HEK293 (cell line): ENCODE measurements around the gene ZNF221.

ENCODE experiments used
- BCL11B ChIP-seq: fragments of 450-650 bp; formaldehyde crosslinking; IDR thresholded peaks from 2 replicates; pipeline ENCODE4 v1.5.1; 2016; ENCODE audit warnings: low read depth, missing biosample characterization, missing genetic modification characterization
- EGR2 ChIP-seq: fragments of 450-650 bp; formaldehyde crosslinking; IDR thresholded peaks from 2 replicates; pipeline ENCODE4 v1.5.1; 2016; ENCODE audit warnings: low read depth, missing biosample characterization, missing genetic modification characterization
- IKZF3 ChIP-seq: fragments of 450-650 bp; IDR thresholded peaks from 2 replicates; pipeline ENCODE4 v1.5.0; 2018; ENCODE audit warnings: missing biosample characterization, mild to moderate bottlenecking, missing genetic modification characterization, moderate library complexity
- KLF10 ChIP-seq: fragments of 450-650 bp; IDR thresholded peaks from 2 replicates; pipeline ENCODE4 v1.5.1; 2018; ENCODE audit warnings: missing biosample characterization, mild to moderate bottlenecking, missing genetic modification characterization
- PRDM1 ChIP-seq: fragments of 450-650 bp; formaldehyde crosslinking; IDR thresholded peaks from 2 replicates; pipeline ENCODE4; 2016; ENCODE audit warnings: missing biosample characterization, missing genetic modification characterization
- RBAK ChIP-seq: fragments of 450-650 bp; formaldehyde crosslinking; IDR thresholded peaks from 2 replicates; pipeline ENCODE4 v1.5.1; 2016; ENCODE audit warnings: missing biosample characterization, missing genetic modification characterization
- SALL2 ChIP-seq: fragments of 450-650 bp; formaldehyde crosslinking; IDR thresholded peaks from 2 replicates; pipeline ENCODE4 v1.5.0; 2017; ENCODE audit warnings: missing biosample characterization, mild to moderate bottlenecking, missing genetic modification characterization, borderline replicate concordance
- YY1 ChIP-seq: fragments of 450-650 bp; formaldehyde crosslinking; IDR thresholded peaks from 2 replicates; pipeline ENCODE4 v1.5.1; 2018; ENCODE audit warnings: missing biosample characterization, missing genetic modification characterization
- ZNF157 ChIP-seq: fragments of 450-650 bp; formaldehyde crosslinking; IDR thresholded peaks from 2 replicates; pipeline ENCODE4 v1.5.1; 2016; ENCODE audit warnings: missing biosample characterization, missing genetic modification characterization
- ZNF175 ChIP-seq: fragments of 450-650 bp; formaldehyde crosslinking; IDR thresholded peaks from 2 replicates; pipeline ENCODE4 v1.5.1; 2016; ENCODE audit warnings: missing biosample characterization, missing genetic modification characterization
- ZNF184 ChIP-seq: fragments of 450-650 bp; IDR thresholded peaks from 2 replicates; pipeline ENCODE4 v1.5.1; 2018; ENCODE audit warnings: missing biosample characterization, mild to moderate bottlenecking, missing genetic modification characterization
- ZNF335 ChIP-seq: fragments of 450-650 bp; formaldehyde crosslinking; conservative IDR thresholded peaks from 2 replicates; pipeline ENCODE4 v1.5.1; 2016; ENCODE audit warnings: missing biosample characterization, missing genetic modification characterization
- ZNF391 ChIP-seq: fragments of 450-650 bp; formaldehyde crosslinking; IDR thresholded peaks from 2 replicates; pipeline ENCODE4 v1.5.1; 2016; ENCODE audit warnings: low read depth, missing biosample characterization, missing genetic modification characterization, borderline replicate concordance
- ZNF548 ChIP-seq: fragments of 450-650 bp; formaldehyde crosslinking; IDR thresholded peaks from 2 replicates; pipeline ENCODE4 v1.5.1; 2016; ENCODE audit warnings: missing biosample characterization, missing genetic modification characterization
- ZNF585B ChIP-seq: fragments of 450-650 bp; formaldehyde crosslinking; IDR thresholded peaks from 2 replicates; pipeline ENCODE4 v1.5.1; 2016; ENCODE audit warnings: missing biosample characterization, missing genetic modification characterization
- ZNF626 ChIP-seq: fragments of 450-650 bp; sonication (Bioruptor Pico); formaldehyde crosslinking; IDR thresholded peaks from 2 replicates; pipeline ENCODE4 v1.5.1; 2018; ENCODE audit warnings: missing biosample characterization, missing genetic modification characterization, inconsistent platforms
- ZNF639 ChIP-seq: fragments of 450-650 bp; formaldehyde crosslinking; IDR thresholded peaks from 2 replicates; pipeline ENCODE4 v1.5.1; 2016; ENCODE audit warnings: missing biosample characterization, missing genetic modification characterization
- ZNF704 ChIP-seq: fragments of 450-650 bp; formaldehyde crosslinking; IDR thresholded peaks from 2 replicates; pipeline ENCODE4 v1.5.1; 2016; ENCODE audit warnings: missing biosample characterization, missing genetic modification characterization
- ZNF768 ChIP-seq: fragments of 450-650 bp; formaldehyde crosslinking; IDR thresholded peaks from 2 replicates; pipeline ENCODE4 v1.5.1; 2018; ENCODE audit warnings: missing biosample characterization, mild to moderate bottlenecking, missing genetic modification characterization
- TF ChIP-seq, protein P1 (sequence below): fragments of 450-650 bp; formaldehyde crosslinking; IDR thresholded peaks from 2 replicates; pipeline ENCODE4 v1.5.1; 2016; ENCODE audit warnings: missing biosample characterization, missing genetic modification characterization
- TF ChIP-seq, protein P2 (sequence below): fragments of 450-650 bp; formaldehyde crosslinking; IDR thresholded peaks from 2 replicates; pipeline ENCODE4 v1.5.1; 2016; ENCODE audit warnings: missing biosample characterization, missing genetic modification characterization, borderline replicate concordance
- TF ChIP-seq, protein P3 (sequence below): fragments of 450-650 bp; formaldehyde crosslinking; IDR thresholded peaks from 2 replicates; pipeline ENCODE4 v1.5.1; 2016; ENCODE audit warnings: missing biosample characterization, missing genetic modification characterization
- TF ChIP-seq, protein P4 (sequence below): fragments of 450-650 bp; formaldehyde crosslinking; IDR thresholded peaks from 2 replicates; pipeline ENCODE4 v1.5.1; 2016; ENCODE audit warnings: missing biosample characterization, missing genetic modification characterization
- TF ChIP-seq, protein P5 (sequence below): fragments of 450-650 bp; formaldehyde crosslinking; IDR thresholded peaks from 2 replicates; pipeline ENCODE4 v1.5.1; 2016; ENCODE audit warnings: missing biosample characterization, missing genetic modification characterization
- TF ChIP-seq, protein P6 (sequence below): fragments of 450-650 bp; formaldehyde crosslinking; IDR thresholded peaks from 2 replicates; pipeline ENCODE4 v1.5.1; 2016; ENCODE audit warnings: missing biosample characterization, missing genetic modification characterization, low read depth

Gene ZNF221

DNA sequence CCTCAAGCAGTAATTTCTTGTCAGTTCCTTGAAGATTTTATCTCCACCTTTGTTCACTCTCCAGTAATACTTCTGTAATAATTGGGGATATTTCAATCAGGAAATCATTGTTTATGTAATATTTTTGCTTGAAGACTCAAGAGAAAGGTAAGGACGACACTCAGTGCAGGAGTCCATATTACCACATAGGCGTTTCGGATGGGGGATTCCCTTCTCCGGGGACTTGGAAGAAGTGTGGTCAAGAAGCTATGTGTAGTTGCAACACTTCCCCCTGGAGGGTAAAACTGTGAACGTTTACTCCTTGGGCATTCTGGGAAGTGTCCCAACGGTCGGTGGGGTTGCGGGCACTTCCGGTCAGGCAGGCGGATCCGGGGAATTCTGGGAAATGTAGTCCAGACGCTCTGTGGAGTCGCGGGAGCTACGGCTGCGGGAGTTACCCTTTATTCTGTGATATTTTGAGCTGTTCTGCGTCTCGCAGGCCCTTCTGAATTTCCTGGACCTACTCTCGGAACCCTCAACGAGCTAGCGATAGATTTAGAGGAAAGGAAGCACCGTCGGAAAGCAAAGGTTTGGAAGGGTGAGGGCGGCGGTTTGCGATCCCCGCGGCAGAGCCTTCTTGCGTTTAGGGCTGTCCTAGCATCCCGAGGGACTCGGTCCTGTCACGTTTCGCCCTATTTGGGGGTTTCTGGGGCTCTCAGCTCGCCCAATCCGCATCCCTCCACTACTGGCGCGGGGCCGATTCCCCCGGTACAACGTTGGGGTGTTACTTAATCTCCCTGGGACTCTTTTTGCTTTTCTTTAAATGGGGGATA is at the start of gene ZNF221 (continued):
- TF ChIP-seq, protein P1, sequence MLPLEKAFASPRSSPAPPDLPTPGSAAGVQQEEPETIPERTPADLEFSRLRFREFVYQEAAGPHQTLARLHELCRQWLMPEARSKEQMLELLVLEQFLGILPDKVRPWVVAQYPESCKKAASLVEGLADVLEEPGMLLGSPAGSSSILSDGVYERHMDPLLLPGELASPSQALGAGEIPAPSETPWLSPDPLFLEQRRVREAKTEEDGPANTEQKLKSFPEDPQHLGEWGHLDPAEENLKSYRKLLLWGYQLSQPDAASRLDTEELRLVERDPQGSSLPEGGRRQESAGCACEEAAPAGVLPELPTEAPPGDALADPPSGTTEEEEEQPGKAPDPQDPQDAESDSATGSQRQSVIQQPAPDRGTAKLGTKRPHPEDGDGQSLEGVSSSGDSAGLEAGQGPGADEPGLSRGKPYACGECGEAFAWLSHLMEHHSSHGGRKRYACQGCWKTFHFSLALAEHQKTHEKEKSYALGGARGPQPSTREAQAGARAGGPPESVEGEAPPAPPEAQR: 0 out of 2 replicates have a peak, but pooled peaks have one; percentile 32
- TF ChIP-seq ZNF704 (tag by site-specific recombination) (no peak), SALL2 (tag by site-specific recombination) (no peak), ZNF391 (peak; percentile 48; the same call in 1 of the 2 replicates), BCL11B (tag by site-specific recombination) (peak; percentile 100), ZNF184 (peak; percentile 81), ZNF639 (tag by site-specific recombination) (peak; percentile 83), RBAK (tag by site-specific recombination) (no peak; the same call in 1 of the 2 replicates), YY1 (tag by site-specific recombination) (peak; percentile 66), ZNF585B (no peak), KLF10 (tag by site-specific recombination) (no peak), ZNF335 (tag by site-specific recombination) (peak; percentile 99), PRDM1 (tag by site-specific recombination) (peak; percentile 68), EGR2 (no peak), ZNF548 (tag by site-specific recombination) (no peak), ZNF175 (tag by site-specific recombination) (no peak), IKZF3 (peak; percentile 99), ZNF626 (tag by site-specific recombination) (peak; percentile 89), ZNF157 (no peak), ZNF768 (tag by site-specific recombination) (no peak)
- TF ChIP-seq, protein P2, sequence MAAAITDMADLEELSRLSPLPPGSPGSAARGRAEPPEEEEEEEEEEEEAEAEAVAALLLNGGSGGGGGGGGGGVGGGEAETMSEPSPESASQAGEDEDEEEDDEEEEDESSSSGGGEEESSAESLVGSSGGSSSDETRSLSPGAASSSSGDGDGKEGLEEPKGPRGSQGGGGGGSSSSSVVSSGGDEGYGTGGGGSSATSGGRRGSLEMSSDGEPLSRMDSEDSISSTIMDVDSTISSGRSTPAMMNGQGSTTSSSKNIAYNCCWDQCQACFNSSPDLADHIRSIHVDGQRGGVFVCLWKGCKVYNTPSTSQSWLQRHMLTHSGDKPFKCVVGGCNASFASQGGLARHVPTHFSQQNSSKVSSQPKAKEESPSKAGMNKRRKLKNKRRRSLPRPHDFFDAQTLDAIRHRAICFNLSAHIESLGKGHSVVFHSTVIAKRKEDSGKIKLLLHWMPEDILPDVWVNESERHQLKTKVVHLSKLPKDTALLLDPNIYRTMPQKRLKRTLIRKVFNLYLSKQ: no peak
- TF ChIP-seq, protein P3, sequence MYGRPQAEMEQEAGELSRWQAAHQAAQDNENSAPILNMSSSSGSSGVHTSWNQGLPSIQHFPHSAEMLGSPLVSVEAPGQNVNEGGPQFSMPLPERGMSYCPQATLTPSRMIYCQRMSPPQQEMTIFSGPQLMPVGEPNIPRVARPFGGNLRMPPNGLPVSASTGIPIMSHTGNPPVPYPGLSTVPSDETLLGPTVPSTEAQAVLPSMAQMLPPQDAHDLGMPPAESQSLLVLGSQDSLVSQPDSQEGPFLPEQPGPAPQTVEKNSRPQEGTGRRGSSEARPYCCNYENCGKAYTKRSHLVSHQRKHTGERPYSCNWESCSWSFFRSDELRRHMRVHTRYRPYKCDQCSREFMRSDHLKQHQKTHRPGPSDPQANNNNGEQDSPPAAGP: peak; percentile 82
- TF ChIP-seq, protein P4, sequence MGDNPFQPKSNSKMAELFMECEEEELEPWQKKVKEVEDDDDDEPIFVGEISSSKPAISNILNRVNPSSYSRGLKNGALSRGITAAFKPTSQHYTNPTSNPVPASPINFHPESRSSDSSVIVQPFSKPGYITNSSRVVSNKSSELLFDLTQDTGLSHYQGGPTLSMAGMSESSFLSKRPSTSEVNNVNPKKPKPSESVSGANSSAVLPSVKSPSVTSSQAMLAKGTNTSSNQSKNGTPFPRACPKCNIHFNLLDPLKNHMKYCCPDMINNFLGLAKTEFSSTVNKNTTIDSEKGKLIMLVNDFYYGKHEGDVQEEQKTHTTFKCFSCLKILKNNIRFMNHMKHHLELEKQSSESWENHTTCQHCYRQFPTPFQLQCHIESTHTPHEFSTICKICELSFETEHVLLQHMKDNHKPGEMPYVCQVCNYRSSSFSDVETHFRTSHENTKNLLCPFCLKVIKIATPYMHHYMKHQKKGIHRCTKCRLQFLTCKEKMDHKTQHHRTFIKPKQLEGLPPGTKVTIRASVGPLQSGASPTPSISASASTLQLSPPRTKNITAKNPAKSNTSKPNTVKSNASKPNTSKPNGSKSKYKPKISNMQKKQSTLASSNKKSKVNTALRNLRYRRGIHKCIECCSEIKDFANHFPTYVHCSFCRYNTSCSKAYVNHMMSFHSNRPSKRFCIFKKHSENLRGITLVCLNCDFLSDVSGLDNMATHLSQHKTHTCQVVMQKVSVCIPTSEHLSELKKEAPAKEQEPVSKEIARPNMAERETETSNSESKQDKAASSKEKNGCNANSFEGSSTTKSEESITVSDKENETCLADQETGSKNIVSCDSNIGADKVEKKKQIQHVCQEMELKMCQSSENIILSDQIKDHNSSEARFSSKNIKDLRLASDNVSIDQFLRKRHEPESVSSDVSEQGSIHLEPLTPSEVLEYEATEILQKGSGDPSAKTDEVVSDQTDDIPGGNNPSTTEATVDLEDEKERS: peak; percentile 27; the same call in 1 of the 2 replicates
- TF ChIP-seq, protein P5, sequence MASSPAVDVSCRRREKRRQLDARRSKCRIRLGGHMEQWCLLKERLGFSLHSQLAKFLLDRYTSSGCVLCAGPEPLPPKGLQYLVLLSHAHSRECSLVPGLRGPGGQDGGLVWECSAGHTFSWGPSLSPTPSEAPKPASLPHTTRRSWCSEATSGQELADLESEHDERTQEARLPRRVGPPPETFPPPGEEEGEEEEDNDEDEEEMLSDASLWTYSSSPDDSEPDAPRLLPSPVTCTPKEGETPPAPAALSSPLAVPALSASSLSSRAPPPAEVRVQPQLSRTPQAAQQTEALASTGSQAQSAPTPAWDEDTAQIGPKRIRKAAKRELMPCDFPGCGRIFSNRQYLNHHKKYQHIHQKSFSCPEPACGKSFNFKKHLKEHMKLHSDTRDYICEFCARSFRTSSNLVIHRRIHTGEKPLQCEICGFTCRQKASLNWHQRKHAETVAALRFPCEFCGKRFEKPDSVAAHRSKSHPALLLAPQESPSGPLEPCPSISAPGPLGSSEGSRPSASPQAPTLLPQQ (tag by site-specific recombination): peak; percentile 82
- TF ChIP-seq, protein P6, sequence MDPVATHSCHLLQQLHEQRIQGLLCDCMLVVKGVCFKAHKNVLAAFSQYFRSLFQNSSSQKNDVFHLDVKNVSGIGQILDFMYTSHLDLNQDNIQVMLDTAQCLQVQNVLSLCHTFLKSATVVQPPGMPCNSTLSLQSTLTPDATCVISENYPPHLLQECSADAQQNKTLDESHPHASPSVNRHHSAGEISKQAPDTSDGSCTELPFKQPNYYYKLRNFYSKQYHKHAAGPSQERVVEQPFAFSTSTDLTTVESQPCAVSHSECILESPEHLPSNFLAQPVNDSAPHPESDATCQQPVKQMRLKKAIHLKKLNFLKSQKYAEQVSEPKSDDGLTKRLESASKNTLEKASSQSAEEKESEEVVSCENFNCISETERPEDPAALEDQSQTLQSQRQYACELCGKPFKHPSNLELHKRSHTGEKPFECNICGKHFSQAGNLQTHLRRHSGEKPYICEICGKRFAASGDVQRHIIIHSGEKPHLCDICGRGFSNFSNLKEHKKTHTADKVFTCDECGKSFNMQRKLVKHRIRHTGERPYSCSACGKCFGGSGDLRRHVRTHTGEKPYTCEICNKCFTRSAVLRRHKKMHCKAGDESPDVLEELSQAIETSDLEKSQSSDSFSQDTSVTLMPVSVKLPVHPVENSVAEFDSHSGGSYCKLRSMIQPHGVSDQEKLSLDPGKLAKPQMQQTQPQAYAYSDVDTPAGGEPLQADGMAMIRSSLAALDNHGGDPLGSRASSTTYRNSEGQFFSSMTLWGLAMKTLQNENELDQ (tag by site-specific recombination): no peak
